Skin epidermis (tissue), 12 donors: ENCODE results near the gene KAT6B.
A peak's percentile ranks its signal among the peaks of the same experiment; 100 is the strongest.

Source experiments
- H3K27ac ChIP-seq, 21 experiments: fragments of 200-600 bp; sonication (generic) in 11 of 21; one replicate each; pipeline ENCODE4 v1.5.0; 2020; ENCODE audit warnings: mild to moderate bottlenecking in 3 of 21, inconsistent platforms in 2 of 21, moderate library complexity in 2 of 21
- H3K4me3 ChIP-seq, 7 experiments: fragments of 200-600 bp; sonication (generic) in 2 of 7; one replicate each; pipeline ENCODE4 v1.5.0; 2020; ENCODE audit warnings: inconsistent platforms in 2 of 7, mild to moderate bottlenecking in 2 of 7, moderate library complexity in 1 of 7

KAT6B gene

GRCh38 chr10:74930965-74931364 is 104.6 kb downstream of the KAT6B start:
- H3K4me3 ChIP-seq: no peak overlapping the region
- peak overlapping the region in 1 of 21 experiments; percentile 6 for H3K27ac ChIP-seq

GRCh38 chr10:74932648-74933047 is 106.2 kb downstream of the KAT6B start:
- Histone ChIP-seq H3K4me3 (no peak overlapping the region), H3K27ac (no peak overlapping the region)

GRCh38 chr10:74934100-74934812 is 107.9 kb downstream of the KAT6B start:
- H3K4me3 ChIP-seq: no peak overlapping the region
- H3K27ac ChIP-seq: no peak overlapping the region

GRCh38 chr10:74936577-74937265 is 110.3 kb downstream of the KAT6B start:
- H3K27ac ChIP-seq: no peak overlapping the region
- no peak overlapping the region for H3K4me3 ChIP-seq

DNA sequence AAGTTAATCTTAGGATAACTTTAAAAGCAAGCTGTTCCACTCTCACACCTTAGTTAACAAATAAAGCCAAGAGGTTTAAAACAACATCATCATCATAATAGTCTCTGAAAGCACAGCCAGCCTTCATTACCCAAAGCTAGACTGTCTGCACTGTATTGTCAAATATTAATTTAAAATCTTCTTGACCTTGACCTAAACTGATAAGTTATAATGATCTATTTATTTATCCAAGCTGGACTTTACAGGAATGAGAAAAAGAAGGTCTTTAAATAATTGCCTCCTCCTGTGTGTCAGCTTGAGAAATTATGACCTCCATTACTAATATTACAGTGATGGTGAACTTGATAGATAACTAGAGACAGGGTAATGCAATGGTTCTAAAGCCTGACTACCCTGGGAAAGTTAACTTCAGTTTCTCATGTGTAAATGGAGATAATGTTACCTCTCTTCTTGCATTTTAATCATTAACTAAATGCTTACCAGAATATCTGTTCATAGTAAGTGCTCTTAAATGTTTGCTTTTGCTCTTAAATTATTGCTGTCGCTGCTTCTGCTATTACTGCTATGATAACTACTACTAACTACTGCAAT is 111.0 kb downstream of the KAT6B start:
- H3K27ac ChIP-seq: no peak overlapping the region

GRCh38 chr10:74944205-74944604 is 117.8 kb downstream of the KAT6B start:
- H3K4me3 ChIP-seq: no peak overlapping the region
- no peak overlapping the region for H3K27ac ChIP-seq

More for the DNA sequence above, 111.0 kb downstream of the KAT6B start:
- H3K4me3 ChIP-seq: no peak overlapping the region

- H3K27ac ChIP-seq: no peak overlapping the region
Measured at GRCh38 chr10:74947781-74948401, 121.5 kb downstream of the KAT6B start.

DNA sequence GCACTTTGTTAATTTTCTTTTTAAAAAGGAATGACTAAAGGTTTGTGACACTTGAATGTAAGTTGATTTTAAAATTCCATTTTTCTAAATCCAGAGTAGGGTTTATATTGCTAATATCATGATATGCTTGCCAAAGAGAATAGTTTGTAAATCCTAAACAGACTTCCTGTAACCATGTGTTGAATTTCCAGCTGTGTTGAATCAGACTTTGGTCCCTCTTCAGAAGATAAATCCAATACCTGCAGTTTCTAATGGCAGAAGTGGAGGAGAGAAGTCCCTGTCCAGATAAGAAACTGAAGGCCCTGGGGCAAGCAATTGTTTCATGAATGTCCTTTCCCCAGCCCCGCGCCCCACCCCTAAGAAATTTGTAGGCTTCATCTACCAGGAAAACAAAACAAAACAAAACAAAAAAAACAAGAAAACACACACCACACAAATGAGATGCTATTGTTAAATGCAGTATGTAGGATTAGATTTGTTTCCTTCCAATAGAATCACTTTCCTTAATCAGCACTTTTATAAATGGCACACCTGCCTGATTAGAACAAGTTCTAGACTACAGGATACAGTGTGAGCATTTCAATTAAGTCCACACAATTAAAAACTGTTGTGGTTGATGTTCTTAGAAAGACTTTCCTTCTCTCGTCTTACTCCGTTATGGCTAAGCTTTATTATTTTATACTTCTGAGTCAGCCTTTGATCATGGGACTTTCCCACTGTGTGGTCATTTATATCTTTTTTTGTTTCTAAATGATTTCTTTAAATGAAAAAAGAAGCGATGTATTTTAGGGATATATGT is 122.8 kb downstream of the KAT6B start:
- H3K4me3 ChIP-seq: no peak overlapping the region
- no peak overlapping the region for H3K27ac ChIP-seq

More at GRCh38 chr10:74947781-74948401, 121.5 kb downstream of the KAT6B start:
- no peak overlapping the region for H3K4me3 ChIP-seq

DNA sequence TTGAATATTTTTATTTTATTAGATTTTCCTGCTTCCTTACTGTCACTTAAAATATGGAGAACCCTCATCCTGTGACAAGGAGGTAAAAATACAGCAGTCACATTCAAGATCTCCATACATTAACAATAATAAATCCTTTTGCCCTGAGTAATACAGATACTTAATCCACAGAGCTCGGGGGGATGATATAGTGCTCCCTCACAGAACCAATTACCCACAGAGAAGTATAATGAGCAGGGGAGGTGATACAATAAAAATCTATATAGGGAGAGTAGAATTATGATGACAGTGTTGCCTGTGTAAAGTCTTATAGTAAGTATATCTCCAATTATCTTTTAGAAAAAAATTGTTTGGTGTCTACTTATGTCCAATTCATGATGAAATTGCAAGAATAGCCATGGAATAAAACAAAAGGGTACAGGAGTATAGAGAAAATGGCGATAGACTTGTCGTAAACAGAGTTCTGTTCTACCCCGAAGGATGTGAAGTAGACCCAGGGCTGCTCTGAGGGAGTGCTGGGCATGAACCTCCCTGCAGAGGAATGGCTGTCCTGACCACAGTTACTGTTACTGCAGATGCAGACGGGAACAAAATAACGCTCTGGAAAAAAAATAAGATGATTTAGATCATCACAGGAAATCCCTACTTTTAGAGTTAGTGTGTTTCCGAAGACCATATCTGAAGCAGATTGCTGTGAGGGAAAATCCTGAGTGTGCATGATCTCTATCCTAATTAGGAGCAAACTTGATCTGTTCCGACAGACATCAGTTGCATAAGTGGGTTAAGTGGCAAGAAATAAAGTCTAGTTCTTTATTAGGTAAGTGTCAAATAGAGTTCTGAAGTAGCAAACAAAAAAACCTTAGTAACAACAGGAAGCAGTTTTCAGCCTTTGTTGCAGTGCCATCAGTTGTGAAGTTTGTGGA is 123.7 kb downstream of the KAT6B start:
- no peak overlapping the region for H3K27ac ChIP-seq
- no peak overlapping the region for H3K4me3 ChIP-seq

GRCh38 chr10:74953214-74953613 is 126.8 kb downstream of the KAT6B start:
- Histone ChIP-seq H3K27ac (no peak overlapping the region), H3K4me3 (no peak overlapping the region)

DNA sequence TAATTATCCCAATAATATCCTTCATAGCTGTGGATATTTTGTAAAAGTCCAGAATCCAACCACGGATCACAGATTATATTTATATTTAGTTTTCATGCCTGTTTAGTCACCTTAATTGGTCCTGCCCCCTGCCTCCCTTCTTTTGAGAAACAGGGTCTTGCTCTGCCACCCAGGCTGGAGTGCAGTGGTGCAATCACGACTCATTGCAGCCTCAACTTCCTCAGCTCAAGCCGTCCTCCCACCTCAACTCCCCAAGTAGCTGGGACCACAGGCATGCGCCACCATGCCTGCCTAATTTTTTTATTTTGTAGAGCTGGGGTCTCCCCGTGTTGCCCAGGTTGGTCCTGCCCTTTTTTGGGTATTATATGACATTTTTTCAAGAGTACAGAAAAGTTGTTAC is 129.4 kb downstream of the KAT6B start:
- no peak overlapping the region for H3K27ac ChIP-seq
- H3K4me3 ChIP-seq: no peak overlapping the region

GRCh38 chr10:74956555-74957111 is 130.2 kb downstream of the KAT6B start:
- H3K27ac ChIP-seq: no peak overlapping the region
- no peak overlapping the region for H3K4me3 ChIP-seq

- H3K4me3 ChIP-seq: no peak overlapping the region
- H3K27ac ChIP-seq: no peak overlapping the region
Measured at GRCh38 chr10:74957285-74957961, 131.0 kb downstream of the KAT6B start.

GRCh38 chr10:74958316-74958715 is 131.9 kb downstream of the KAT6B start:
- Histone ChIP-seq H3K4me3 (no peak overlapping the region), H3K27ac (no peak overlapping the region)

- no peak overlapping the region for H3K27ac ChIP-seq
Measured at GRCh38 chr10:74960670-74961069, 134.3 kb downstream of the KAT6B start.

DNA sequence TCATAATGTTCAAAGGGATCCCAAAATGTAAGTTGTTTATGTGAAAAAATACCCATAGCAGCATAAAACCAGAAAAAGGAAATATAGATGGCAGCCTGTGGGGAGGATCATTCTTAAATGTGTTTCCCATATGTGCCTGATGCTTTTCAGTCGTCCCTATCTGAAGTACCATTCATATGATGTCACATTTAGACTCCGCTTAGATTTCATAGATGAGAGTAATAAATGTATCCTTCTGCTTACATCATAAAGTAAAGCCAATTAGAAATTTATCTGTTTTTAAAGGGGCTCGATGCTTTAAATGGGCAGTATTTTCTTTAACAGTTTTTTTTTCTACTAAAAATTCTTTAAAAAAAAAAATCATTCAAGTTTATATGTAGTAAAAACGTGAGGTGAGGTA is 136.1 kb downstream of the KAT6B start:
- Histone ChIP-seq H3K4me3 (no peak overlapping the region), H3K27ac (no peak overlapping the region)

More at GRCh38 chr10:74960670-74961069, 134.3 kb downstream of the KAT6B start:
- H3K4me3 ChIP-seq: no peak overlapping the region

DNA sequence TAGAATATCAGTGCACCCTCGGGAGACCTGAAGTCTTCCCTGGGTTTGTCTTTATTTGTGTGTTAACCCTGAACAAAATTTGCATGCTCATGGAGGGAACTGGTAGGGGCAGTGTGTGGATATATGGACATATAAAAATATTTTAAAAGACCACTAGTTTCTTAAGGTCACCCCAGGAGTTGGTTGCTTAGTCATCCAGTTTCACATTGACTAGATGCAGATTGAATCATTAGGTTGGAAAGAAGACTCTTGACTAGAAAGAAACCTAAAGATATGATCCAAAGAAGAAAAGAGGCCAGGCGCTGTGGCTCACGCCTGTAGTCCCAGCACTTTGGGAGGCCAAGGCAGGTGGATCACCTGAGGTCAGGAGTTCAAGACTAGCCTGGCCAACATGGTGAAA is 137.1 kb downstream of the KAT6B start:
- Histone ChIP-seq H3K4me3 (no peak overlapping the region), H3K27ac (no peak overlapping the region)
